AML-193 (cell line): ENCODE results near the gene FAM53B.
"Not testable (repeated sequence)": the region's sequence is repeated elsewhere in the genome, so short reads cannot be mapped to it uniquely, and the experiment has no call there.

Experiments used
- DNase-seq, 2 experiments: peaks; one replicate each; lab custom pipeline; 2025; lab: John Stamatoyannopoulos, UW

The FAM53B gene

DNA sequence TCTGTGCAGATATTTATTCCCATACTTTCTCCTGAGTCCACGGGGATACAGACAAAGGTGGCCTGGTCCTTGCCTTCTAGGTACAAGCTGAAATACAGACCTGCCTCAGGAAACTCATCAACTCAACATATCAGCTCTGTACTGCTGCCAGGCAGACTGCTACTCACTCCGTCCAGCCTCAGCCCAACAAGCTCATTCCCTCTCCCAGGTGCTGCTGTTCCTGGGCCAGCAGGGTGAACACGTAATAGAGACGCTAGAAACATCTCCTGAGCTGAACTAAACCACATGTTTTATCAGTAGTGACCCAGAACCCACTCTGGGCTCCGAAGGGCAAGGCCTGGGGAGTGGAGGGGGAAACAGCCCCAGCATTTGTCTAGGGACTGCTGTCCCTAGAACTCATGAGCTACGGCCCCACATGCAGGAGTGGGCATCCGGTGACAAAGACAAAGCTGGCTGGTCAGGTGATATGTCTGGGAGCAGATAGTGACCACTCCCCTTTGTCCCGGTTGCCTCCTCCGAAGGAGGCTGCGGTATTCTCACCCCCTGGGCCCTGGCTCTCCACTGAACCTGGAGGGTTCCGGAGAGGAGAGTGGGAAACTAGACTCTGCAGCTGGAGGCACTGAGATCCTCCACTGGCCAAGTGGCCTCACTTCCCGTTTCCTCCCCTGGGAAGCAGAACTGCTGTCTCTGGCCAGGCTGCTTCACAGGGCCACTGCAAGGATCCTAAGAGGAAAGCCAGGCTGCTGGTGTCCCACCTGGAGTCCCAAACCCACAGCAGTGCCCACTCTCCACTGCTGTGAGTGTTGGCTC is 116.1 kb downstream of the FAM53B start:
- DNase-seq, result no peak

DNA sequence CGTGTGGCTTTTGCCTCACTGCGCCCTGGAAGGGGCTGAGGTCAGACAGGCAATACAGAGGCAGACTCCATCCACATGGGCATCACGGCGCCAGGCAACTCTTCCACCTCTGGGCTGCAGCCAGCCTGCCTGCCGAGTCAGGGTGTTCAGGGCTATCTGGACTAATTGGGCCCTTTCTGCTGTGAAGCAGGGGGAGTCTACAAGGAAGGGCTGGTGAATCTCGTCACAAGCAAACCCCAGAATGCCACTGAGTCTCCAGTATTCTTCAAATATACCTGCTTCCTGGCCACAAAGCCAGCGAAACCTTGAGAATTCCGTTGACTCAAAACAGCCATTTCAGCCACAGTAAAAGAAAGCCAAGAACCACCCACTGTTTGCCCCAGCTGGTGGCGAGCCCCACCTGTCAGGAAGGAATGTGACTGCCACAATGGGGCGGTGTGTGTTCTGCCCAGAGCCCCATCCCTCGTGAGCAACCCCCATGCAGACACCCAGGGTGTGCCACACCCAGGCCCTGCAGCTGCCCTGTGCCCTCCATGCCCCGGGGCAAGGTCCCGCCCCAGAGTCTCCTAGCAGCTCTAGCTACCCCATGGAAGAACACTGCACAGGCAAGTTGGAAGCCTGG is 117.3 kb downstream of the FAM53B start:
- no peak for DNase-seq

- no peak for DNase-seq
These were observed 118.3 kb downstream of the FAM53B start for GRCh38 chr10:124625831-124626238.

DNA sequence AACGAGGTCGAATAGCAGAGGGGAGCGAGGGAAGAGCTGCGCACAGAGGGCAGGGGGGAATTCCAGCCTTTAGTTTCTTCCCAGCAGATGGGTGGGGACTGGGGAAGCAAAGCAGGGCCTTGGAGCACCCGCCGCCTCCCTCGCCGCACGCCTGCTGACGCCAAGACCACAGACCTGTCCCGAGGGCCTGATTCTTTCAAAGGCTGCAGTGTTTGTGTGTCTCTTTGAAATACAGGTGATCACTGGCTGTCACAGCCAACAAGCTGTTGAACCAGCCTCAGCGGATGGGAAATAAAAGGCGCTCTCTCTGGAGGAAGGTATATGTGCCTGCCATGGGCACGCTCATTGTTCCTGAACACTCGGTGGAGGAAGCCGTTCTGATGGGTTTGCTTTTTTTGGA is 119.3 kb downstream of the FAM53B start:
- no peak for DNase-seq

GRCh38 chr10:124624466-124624865 is 119.7 kb downstream of the FAM53B start:
- DNase-seq, result no peak

DNA sequence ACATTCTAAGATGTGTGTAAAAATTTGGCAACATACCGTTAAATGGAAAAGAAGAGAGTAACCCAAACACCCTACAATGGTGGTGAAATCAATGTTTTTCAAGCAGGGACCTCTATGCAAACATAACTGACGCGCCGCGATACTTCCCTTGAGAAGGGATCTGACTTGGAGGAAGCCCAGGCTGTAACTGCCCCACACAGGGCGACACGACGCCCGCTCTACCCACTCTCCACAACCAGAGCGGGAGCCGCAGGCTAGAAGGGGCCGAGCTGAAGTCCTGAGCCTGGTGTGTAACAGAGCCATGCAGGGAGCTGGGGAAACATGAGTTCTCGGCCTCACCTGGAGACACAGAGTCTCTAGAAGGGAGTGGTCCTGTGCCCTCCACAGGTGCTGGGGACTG is 120.2 kb downstream of the FAM53B start:
- DNase-seq, result no peak

DNA sequence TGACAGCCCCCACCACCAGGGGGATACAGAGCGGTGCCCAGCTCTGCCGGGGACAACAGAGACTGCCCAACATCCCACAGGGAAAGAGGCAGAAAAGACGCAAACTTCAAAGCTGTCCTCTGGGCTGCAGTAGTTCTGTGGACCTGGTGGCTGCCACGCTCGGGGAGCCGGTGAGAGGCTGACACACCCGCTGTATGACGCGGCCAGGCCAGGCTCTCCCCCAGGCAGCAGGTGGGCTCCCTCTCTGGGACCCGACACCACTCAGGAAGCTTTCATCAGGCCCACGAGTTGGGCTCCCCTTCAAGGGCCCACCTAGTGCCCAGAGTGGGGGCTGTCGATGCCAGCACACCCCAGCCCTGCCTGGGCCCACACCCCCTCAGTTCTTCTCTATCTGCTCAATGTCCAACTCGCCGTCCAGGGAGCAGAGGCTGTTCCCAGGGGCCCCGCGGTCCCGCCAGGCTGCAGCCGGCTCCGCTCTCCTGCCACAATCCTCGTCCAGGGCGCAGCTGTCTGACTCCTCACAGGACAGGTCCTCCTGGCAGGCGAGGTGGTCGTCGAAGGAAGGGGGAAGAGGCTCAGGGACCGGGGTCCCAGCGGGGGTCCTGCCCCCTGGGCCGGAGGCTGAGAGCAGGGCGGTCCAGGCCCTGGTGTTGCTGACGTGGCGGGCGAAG is 121.2 kb downstream of the FAM53B start:
- DNase-seq, result no peak

DNA sequence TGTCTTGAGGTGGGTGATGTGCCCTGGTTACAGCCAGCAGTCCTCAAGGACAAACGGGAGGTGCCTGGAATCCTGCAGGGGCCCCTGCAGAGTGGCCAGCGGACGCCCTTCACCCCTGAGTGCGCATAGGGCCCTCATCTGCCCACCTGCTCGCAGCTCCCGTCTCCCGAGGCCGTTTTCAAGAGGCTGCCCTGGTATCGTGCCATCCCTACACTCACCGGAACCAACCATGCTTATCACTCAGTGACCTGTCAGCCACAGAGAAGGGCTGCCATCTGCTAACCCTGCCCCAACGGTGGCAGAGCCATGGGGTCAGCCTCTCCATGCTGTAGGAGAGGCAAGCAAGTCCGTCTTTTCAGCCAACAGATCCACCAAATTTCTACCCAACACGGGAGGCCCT is 122.0 kb downstream of the FAM53B start:
- no peak for DNase-seq

GRCh38 chr10:124621637-124622036 is 122.5 kb downstream of the FAM53B start:
- no peak for DNase-seq

- DNase-seq, result no peak
These were observed 124.2 kb downstream of the FAM53B start for GRCh38 chr10:124619802-124620490.

GRCh38 chr10:124619195-124619594 is 125.0 kb downstream of the FAM53B start:
- DNase-seq, result no peak

DNA sequence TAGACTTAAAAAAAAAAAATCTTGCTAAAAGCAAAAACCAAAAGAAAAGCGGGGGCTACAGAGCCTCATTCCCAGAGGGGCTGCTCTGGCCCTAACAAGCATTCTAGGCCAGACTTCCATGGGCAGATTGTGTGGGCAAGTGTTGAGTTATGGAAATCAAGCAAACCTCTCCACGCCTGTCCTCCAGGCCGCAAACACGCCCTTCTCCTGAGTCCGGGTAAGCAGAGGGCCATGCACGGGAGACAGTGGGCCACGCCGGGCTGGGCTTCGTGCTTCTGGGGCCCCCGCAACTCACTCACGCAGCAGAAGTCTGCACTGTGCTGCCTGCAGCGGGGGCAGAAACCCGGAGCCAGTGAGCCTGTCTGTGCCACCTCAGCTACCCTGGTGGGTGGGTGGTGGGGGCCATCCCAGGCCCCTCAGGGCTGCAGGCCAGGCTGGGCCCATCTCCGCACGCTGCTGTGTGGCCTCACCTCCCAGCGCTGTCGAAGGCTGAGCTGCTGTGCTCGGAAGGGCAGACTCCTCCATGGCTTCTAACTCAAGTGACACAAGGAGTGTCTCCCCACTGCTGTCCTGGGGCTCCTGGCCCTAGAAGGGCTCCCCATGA is 125.6 kb downstream of the FAM53B start:
- DNase-seq, result no peak

GRCh38 chr10:124616836-124617130 is 127.4 kb downstream of the FAM53B start:
- no peak for DNase-seq

GRCh38 chr10:124616040-124616835 is 127.9 kb downstream of the FAM53B start:
- DNase-seq, result no peak

DNA sequence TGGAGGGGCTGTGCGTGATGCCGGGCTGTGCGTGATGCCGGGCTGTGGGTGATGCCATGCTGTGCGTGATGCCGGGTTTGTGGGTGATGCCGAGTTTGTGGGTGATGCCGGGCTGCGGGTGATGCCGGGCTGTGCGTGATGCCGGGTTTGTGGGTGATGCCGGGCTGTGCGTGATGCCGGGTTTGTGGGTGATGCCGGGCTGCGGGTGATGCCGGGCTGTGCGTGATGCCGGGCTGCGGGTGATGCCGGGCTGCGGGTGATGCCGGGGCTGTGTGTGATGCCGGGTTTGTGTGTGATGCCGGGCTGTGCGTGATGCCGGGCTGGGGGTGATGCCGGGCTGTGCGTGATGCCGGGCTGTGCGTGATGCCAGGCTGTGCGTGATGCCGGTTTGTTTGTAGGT is 128.9 kb downstream of the FAM53B start:
- DNase-seq, result no peak

- DNase-seq, result no peak
These were observed 130.0 kb downstream of the FAM53B start for GRCh38 chr10:124614003-124614659.

DNA sequence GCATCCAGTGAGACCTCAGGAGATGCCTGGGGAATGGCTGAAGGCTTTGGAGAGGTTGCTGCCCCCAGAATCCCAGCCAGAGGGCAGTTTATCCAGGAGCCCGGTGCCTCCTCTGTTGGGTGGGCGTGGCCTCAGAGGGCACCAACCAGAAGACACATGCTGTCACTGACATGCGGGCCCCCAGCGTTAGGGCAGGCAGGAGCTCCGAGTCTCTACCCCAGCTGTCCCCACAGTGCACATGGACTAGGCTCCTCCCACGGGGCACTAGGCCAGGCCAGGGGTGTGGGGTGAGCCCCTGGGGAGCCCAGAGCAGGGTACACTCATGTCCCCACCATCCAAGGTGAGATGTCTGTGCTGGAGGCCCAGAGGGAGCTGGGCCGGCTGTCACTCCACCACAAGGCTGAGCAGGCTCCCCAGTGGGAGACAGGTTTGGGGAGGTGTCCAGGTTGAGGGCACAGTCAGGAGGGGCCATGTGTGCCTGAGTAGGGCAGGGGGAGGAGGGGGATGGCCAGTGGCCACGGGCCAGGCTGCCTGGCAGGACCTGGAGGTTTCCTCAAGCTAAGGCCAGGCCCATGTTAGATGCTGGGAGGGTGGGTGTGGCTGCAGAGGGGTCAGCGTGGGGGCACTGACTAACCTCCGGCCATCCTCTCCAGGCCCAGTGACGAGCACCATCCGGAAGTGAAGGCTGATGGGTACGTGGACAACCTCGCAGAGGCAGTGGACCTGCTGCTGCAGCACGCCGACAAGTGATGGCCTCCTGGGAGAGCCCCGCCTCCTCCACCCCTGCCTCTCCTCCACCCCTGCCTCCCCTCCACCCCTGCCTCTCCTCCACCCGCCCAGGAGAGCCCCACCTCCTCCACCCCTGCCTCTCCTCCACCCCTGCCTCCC is 131.3 kb downstream of the FAM53B start:
- DNase-seq, result no peak

GRCh38 chr10:124611738-124612137 is 132.4 kb downstream of the FAM53B start:
- peak; percentile 70 to 78 for DNase-seq

DNA sequence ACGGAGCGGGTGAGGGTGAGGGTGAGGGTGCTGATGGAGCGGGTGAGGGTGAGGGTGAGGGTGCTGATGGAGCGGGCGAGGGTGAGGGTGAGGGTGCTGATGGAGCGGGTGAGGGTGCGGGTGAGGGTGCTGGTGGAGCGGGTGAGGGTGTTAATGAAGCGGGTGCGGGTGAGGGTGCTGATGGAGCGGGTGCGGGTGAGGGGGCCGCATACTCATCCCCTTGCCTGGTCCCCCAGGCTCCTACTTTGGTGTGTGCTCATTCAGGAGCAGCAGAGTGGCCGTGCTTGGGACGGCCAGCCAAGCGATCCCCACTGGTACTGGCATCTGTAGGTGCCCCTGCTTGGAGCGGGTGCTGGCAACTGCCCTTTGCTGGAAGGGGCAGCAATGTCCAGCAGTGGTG is 133.3 kb downstream of the FAM53B start:
- not testable (repeated sequence) for DNase-seq

GRCh38 chr10:124610186-124610585 is 134.0 kb downstream of the FAM53B start:
- DNase-seq, result not testable (repeated sequence)
